Peyer's patch (tissue), 4 donors: ENCODE data around the gene CMTM8. TPM values are rescaled to one million over a fixed set of nuclear protein-coding genes. Genes with fewer than 3 reads are reported as not detected.

Source experiments
- DNase-seq, 3 donors: peaks; one replicate each; pipeline ENCODE4 v3.0.0-alpha.2; 2017 to 2019
- H3K27ac ChIP-seq, 4 donors: fragments of 200-600 bp; sonication (generic); one replicate each; pipeline ENCODE4 v1.5.1; 2016 to 2019
- H3K27me3 ChIP-seq, 2 donors: fragments of 200-600 bp; sonication (generic); one replicate each; pipeline ENCODE4 v1.5.1; 2019
- H3K36me3 ChIP-seq, 3 donors: fragments of 200-600 bp; sonication (generic); one replicate each; pipeline ENCODE4 v1.5.1; 2016 to 2019
- H3K4me1 ChIP-seq, 4 donors: fragments of 200-600 bp; sonication (generic); one replicate each; pipeline ENCODE4 v1.5.1; 2016 to 2019
- H3K4me3 ChIP-seq, 4 donors: fragments of 200-600 bp; sonication (generic); 1 replicate in 3 of 4; 2 replicates in 1 of 4; pipeline ENCODE4 v1.5.1; 2016 to 2019; ENCODE audit warnings: mild to moderate bottlenecking in 1 of 4
- H3K9me3 ChIP-seq, 4 donors: fragments of 200-600 bp; sonication (generic); one replicate each; pipeline ENCODE4 v1.5.1; 2016 to 2019; ENCODE audit warnings: mild to moderate bottlenecking in 1 of 4
- POLR2A ChIP-seq, 2 donors: fragments of 450-650 bp; IDR thresholded peaks; one replicate each; pipeline ENCODE4 v1.5.1; 2017; ENCODE audit warnings: antibody characterized with exemption in 2 of 2, mild to moderate bottlenecking in 2 of 2, moderate library complexity in 2 of 2
- total RNA-seq, 4 donors: library from RNA; depleted of rRNA; stranded (reverse); fragments of >200 nt; gene quantifications; one replicate each; pipeline ENCODE4 v1.1.0, GENCODE V29; 2016
- TF ChIP-seq, protein P1 (sequence below), 6 experiments: fragments of 450-650 bp in 4 of 6; fragments of 200-600 bp in 2 of 6; sonication (generic) in 1 of 6; IDR thresholded peaks; one replicate each; pipeline ENCODE4 v1.5.1; 2017 to 2019; ENCODE audit warnings: antibody characterized with exemption in 6 of 6, mild to moderate bottlenecking in 3 of 6, moderate library complexity in 1 of 6

The CMTM8 gene
- total RNA-seq, 4 donors from 2014 or later, result 7.1 to 16.5 (median 13.1) TPM; not detected in 1

DNA sequence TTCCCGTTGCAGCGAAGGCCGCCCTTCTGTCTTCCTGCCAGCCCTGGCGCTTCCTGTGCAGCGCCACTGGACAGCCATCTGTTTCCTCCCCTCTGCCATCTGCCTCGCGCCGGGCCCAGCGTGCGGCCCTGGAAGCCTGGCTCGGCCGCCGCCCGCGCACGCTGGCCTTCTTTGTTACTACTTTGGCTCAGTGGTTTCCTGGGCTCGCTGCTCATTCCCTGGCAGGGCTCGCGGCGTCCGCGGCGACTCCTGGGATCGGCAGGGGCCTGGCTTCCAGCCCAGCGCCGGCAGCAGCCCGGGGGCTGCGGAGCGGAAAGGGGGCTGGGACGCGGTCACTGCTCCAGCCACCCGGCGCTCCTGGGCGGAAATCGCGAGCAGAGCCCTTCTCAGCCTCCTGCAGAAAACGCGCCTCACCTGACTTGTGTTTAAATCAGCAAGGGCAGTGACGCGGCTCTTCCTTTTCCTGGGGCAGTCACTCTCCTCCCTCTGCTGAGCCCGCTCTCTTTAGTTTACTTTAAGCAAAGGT, 163.1 kb downstream of the CMTM8 start:
- Histone ChIP-seq H3K4me1 (peaks cover 0 to 6% (median 3%) of the 10 kb centered on the region in 4 donors), H3K4me3 (peak overlapping the region; percentile 46 to 53 (median 50))

DNA sequence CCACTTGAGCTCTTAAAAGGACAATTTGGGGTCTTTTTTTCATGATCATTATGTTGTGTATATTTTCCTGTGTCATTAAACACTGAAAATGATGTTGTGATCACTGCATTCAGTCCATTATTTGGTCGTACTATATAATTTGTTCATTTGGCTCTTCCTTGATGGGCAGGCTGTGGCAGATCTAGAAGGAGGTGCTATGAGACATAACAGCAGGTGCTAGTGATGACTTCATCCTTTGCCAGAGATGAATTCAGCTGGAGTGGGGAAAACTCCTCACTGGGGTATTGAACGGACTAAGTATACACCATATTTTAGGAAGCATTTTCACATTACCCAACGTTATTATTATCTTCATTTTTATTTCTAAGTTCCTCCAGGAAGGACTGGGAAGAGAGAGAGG, 165.2 kb downstream of the CMTM8 start:
- Histone ChIP-seq H3K4me1 (peaks cover 0 to 6% (median 3%) of the 10 kb centered on the region in 4 donors), H3K9me3 (no peaks in the 10 kb centered on the region), H3K27me3 (no peaks in the 10 kb centered on the region), H3K36me3 (no peaks in the 10 kb centered on the region), H3K27ac (peak overlapping the region in 1 of 4 donors; percentile 97), H3K4me3 (no peak overlapping the region)
- DNase-seq, result no peak
- TF ChIP-seq, protein P1, sequence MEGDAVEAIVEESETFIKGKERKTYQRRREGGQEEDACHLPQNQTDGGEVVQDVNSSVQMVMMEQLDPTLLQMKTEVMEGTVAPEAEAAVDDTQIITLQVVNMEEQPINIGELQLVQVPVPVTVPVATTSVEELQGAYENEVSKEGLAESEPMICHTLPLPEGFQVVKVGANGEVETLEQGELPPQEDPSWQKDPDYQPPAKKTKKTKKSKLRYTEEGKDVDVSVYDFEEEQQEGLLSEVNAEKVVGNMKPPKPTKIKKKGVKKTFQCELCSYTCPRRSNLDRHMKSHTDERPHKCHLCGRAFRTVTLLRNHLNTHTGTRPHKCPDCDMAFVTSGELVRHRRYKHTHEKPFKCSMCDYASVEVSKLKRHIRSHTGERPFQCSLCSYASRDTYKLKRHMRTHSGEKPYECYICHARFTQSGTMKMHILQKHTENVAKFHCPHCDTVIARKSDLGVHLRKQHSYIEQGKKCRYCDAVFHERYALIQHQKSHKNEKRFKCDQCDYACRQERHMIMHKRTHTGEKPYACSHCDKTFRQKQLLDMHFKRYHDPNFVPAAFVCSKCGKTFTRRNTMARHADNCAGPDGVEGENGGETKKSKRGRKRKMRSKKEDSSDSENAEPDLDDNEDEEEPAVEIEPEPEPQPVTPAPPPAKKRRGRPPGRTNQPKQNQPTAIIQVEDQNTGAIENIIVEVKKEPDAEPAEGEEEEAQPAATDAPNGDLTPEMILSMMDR (IDR thresholded peaks at IDR 0.05), result no peak
- TF ChIP-seq POLR2A (IDR thresholded peaks at IDR 0.05), result no peak

More for the DNA sequence above, 163.1 kb downstream of the CMTM8 start:
- TF ChIP-seq, protein P1 (IDR thresholded peaks at IDR 0.05), result no peak
- TF ChIP-seq POLR2A (IDR thresholded peaks at IDR 0.05), result no peak
- peak; percentile 79 to 92 (median 89) for DNase-seq
- Histone ChIP-seq H3K27me3 (no peaks in the 10 kb centered on the region), H3K9me3 (no peaks in the 10 kb centered on the region), H3K36me3 (no peaks in the 10 kb centered on the region), H3K27ac (peak overlapping the region; percentile 77 to 97 (median 82))

DNA sequence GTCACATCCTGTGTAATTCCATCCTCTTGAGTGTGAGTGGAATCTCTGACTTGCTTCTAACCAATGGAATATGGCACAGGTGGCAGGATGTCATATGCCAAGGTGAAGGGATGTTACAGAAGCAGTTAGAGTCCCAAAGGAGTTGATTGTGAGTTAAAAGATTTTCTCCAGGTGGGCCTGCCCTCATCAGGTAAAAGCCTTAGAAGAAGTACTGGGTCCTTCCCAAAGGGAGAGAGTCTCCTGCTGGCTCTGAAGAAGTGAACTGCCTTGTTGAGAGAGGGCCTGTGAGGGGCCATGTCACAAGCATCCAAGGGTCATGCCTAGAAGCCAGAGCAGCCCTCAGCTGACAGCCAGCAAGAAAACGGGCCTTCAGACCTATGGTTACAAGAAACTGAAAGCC, 166.2 kb downstream of the CMTM8 start:
- DNase-seq, result no peak
- Histone ChIP-seq H3K36me3 (no peaks in the 10 kb centered on the region), H3K4me3 (no peak overlapping the region), H3K9me3 (no peaks in the 10 kb centered on the region), H3K27me3 (no peaks in the 10 kb centered on the region), H3K4me1 (peaks cover 0 to 6% (median 3%) of the 10 kb centered on the region in 4 donors), H3K27ac (peak overlapping the region in 2 of 4 donors; percentile 9 to 19)
- TF ChIP-seq, protein P1 (IDR thresholded peaks at IDR 0.05), result no peak
- no peak for TF ChIP-seq POLR2A (IDR thresholded peaks at IDR 0.05)

- Histone ChIP-seq H3K36me3 (no peaks in the 10 kb centered on the region), H3K27ac (peak overlapping the region in 1 of 4 donors; percentile 9), H3K4me1 (peaks cover 0 to 6% (median 3%) of the 10 kb centered on the region in 4 donors), H3K27me3 (no peaks in the 10 kb centered on the region), H3K4me3 (no peak overlapping the region), H3K9me3 (no peaks in the 10 kb centered on the region)
- no peak for DNase-seq
- no peak for TF ChIP-seq POLR2A (IDR thresholded peaks at IDR 0.05)
- TF ChIP-seq, protein P1 (IDR thresholded peaks at IDR 0.05), result no peak
Measured at GRCh38 chr3:32405155-32405554, 166.7 kb downstream of the CMTM8 start.

DNA sequence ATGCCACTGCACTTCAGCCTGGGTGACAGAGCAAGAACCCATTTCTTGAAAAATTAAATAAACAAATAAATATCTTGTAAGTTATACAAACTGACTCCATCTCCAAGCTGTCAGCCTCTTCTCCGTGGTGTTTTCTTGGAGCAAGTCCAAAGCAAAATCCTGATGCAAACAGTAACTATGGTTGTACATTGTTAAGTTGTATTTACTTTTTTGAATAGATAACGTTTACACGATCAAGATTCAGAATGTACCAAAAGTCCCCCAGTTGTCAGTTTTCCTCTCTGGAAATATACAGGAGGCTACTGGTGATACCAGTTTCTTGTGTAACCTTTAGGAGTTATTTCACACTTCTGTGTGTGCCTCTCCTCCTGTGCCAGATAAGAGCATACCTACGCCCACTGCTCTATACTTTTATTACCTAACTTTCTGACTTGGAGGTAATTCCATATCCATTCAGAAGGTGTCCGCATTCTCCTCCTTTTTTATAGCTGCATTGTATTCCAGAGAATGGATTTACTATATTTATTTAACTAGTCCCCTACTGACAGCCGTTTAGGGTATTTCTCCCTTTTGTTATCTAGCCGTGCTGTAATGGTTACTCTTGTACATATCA, 167.3 kb downstream of the CMTM8 start:
- no peak for DNase-seq
- no peak overlapping the region for H3K27ac ChIP-seq
- no peaks in the 10 kb centered on the region for H3K27me3 ChIP-seq
- TF ChIP-seq, protein P1 (IDR thresholded peaks at IDR 0.05), result peak in 1 of 6 experiments; percentile 16
- no peak for TF ChIP-seq POLR2A (IDR thresholded peaks at IDR 0.05)
- no peaks in the 10 kb centered on the region for H3K36me3 ChIP-seq
- H3K4me3 ChIP-seq, result no peak overlapping the region
- H3K4me1 ChIP-seq, result peaks cover 0 to 6% (median 3%) of the 10 kb centered on the region in 4 donors
- H3K9me3 ChIP-seq, result no peaks in the 10 kb centered on the region
